Measurements from ENCODE around the gene ZP3.
"Not testable (repeated sequence)": the region's sequence is repeated elsewhere in the genome, so short reads cannot be mapped to it uniquely, and the experiment has no call there.

The ZP3 gene

GRCh38 chr7:76485822-76486610 lies 61.3 kb downstream of the ZP3 start:
- not testable (repeated sequence) for DNase-seq (ENCODE audit: low read depth)

GRCh38 chr7:76486618-76487017 lies 61.9 kb downstream of the ZP3 start:
- not testable (repeated sequence) for DNase-seq (ENCODE audit: low read depth)

GRCh38 chr7:76487969-76488368 lies 63.2 kb downstream of the ZP3 start:
- not testable (repeated sequence) for DNase-seq (ENCODE audit: low read depth)
